NB4 (cell line): ENCODE results near the gene TMEFF1.

Source experiments
- CTCF ChIP-seq: IDR thresholded peaks from one replicate; pipeline ENCODE4 v1.5.1; 2012; ENCODE audit warnings: low read depth, low read length
- MYC ChIP-seq: IDR thresholded peaks from 2 replicates; pipeline ENCODE4 v1.6.1; 2011; ENCODE audit warnings: low read depth, low read length
- POLR2A ChIP-seq: IDR thresholded peaks from 2 replicates; pipeline ENCODE4 v1.6.1; 2011; ENCODE audit warnings: mild to moderate bottlenecking; ENCODE audit not compliant: insufficient read length; ENCODE audit errors: extremely low read depth

GRCh38 chr9:100472268-100472667 is 681 bp upstream of the TMEFF1 start:
- TF ChIP-seq POLR2A: no peak
- TF ChIP-seq CTCF: no peak
- no peak for TF ChIP-seq MYC
